Loucy (cell line): ENCODE data around the gene SLC25A12.

Experiments used
- H2AFZ ChIP-seq: fragments of 200-600 bp; sonication (generic); 2 replicates; pipeline ENCODE4 v1.6.0; 2016; ENCODE audit warnings: antibody characterized with exemption, mild to moderate bottlenecking, low read length, moderate library complexity
- H3F3A ChIP-seq: fragments of 200-600 bp; 2 replicates; pipeline ENCODE4 v1.6.0; 2016; ENCODE audit warnings: antibody characterized with exemption, low read depth, mild to moderate bottlenecking
- H3K27me3 ChIP-seq: fragments of 200-600 bp; sonication (generic); 2 replicates; pipeline ENCODE4 v1.6.1; 2014; ENCODE audit warnings: low read length, mild to moderate bottlenecking; ENCODE audit not compliant: insufficient read depth, poor library complexity, severe bottlenecking
- H3K36me3 ChIP-seq: fragments of 200-600 bp; sonication (generic); 2 replicates; pipeline ENCODE4 v1.6.1; 2016; ENCODE audit warnings: low read length; ENCODE audit not compliant: insufficient read depth
- H3K4me1 ChIP-seq: fragments of 200-600 bp; sonication (generic); 2 replicates; pipeline ENCODE4 v1.5.1; 2014; ENCODE audit warnings: low read length, mild to moderate bottlenecking; ENCODE audit not compliant: insufficient read depth, poor library complexity, severe bottlenecking
- H3K4me2 ChIP-seq: fragments of 200-600 bp; sonication (generic); 2 replicates; pipeline ENCODE4 v1.6.0; 2014; ENCODE audit warnings: antibody characterized with exemption, low read length, low read depth, mild to moderate bottlenecking; ENCODE audit not compliant: poor library complexity, severe bottlenecking
- H3K4me3 ChIP-seq: fragments of 200-600 bp; sonication (generic); 2 replicates; pipeline ENCODE4 v1.5.1; 2014; ENCODE audit warnings: low read length, mild to moderate bottlenecking, mixed read lengths; ENCODE audit not compliant: poor library complexity, severe bottlenecking
- H3K79me2 ChIP-seq: fragments of 200-600 bp; sonication (generic); 2 replicates; pipeline ENCODE4 v1.6.1; 2014; ENCODE audit warnings: low read length; ENCODE audit not compliant: insufficient read depth
- H3K9ac ChIP-seq: fragments of 200-600 bp; sonication (generic); 2 replicates; pipeline ENCODE4 v1.6.0; 2014; ENCODE audit warnings: mild to moderate bottlenecking, low read depth, low read length, moderate library complexity; ENCODE audit not compliant: poor library complexity, severe bottlenecking
- H3K9me2 ChIP-seq: fragments of 200-600 bp; sonication (generic); replicated peaks from 2 replicates; pipeline ENCODE4 v1.6.1; 2016; ENCODE audit warnings: low read depth, low read length, mixed read lengths
- H3K9me3 ChIP-seq: fragments of 200-600 bp; sonication (generic); 2 replicates; pipeline ENCODE4 v1.6.1; 2014; ENCODE audit warnings: mild to moderate bottlenecking, antibody characterized with exemption, low read length, low read depth; ENCODE audit not compliant: insufficient read depth
- H4K20me1 ChIP-seq: fragments of 200-600 bp; sonication (generic); 2 replicates; pipeline ENCODE4 v1.6.0; 2014; ENCODE audit warnings: antibody characterized with exemption, low read length, mild to moderate bottlenecking; ENCODE audit not compliant: insufficient read depth, poor library complexity, severe bottlenecking
- CTCF ChIP-seq: fragments of 200-600 bp; sonication (generic); conservative IDR thresholded peaks from 2 replicates; pipeline ENCODE4 v1.5.1; 2014; ENCODE audit warnings: mild to moderate bottlenecking, antibody characterized with exemption, low read length
- EZH2phosphoT487 ChIP-seq: fragments of 200-600 bp; IDR thresholded peaks from 2 replicates; pipeline ENCODE4 v1.6.1; 2018; ENCODE audit warnings: antibody characterized with exemption, mild to moderate bottlenecking, moderate library complexity, borderline replicate concordance

SLC25A12 gene

GRCh38 chr2:171878481-171878993, 15.5 kb downstream of the SLC25A12 start:
- Histone ChIP-seq H3K4me2 (no peak overlapping the region), H3K36me3 (peaks cover 11% of the 10 kb centered on the region; the same call in 1 of the 2 replicates), H3K79me2 (peaks cover 34% of the 10 kb centered on the region)

GRCh38 chr2:171874963-171875362, 19.1 kb downstream of the SLC25A12 start:
- Histone ChIP-seq H3K9me3 (no peaks in the 10 kb centered on the region), H3F3A (no peaks in the 10 kb centered on the region), H3K9me2 (no peaks in the 10 kb centered on the region), H3K4me1 (peaks cover 15% of the 10 kb centered on the region), H4K20me1 (peaks cover 3% of the 10 kb centered on the region), H3K27me3 (no peaks in the 10 kb centered on the region), H3K79me2 (peaks cover 34% of the 10 kb centered on the region), H2AFZ (no peak overlapping the region), H3K9ac (no peak overlapping the region), H3K4me2 (no peak overlapping the region), H3K36me3 (peaks cover 11% of the 10 kb centered on the region; the same call in 1 of the 2 replicates), H3K4me3 (no peak overlapping the region)
- TF ChIP-seq EZH2phosphoT487 (no peak), CTCF (no peak)

More at GRCh38 chr2:171878481-171878993, 15.5 kb downstream of the SLC25A12 start:
- Histone ChIP-seq H3K9me2 (no peaks in the 10 kb centered on the region), H3F3A (no peaks in the 10 kb centered on the region), H3K4me3 (no peak overlapping the region), H3K9me3 (no peaks in the 10 kb centered on the region), H3K27me3 (no peaks in the 10 kb centered on the region), H4K20me1 (peaks cover 3% of the 10 kb centered on the region), H2AFZ (no peak overlapping the region), H3K4me1 (peaks cover 15% of the 10 kb centered on the region), H3K9ac (no peak overlapping the region)
- no peak for TF ChIP-seq EZH2phosphoT487
- TF ChIP-seq CTCF, result no peak

GRCh38 chr2:171874517-171874916, 19.5 kb downstream of the SLC25A12 start:
- Histone ChIP-seq H3K9me2 (no peaks in the 10 kb centered on the region), H3K4me1 (peaks cover 15% of the 10 kb centered on the region), H3K9me3 (no peaks in the 10 kb centered on the region), H4K20me1 (peaks cover 3% of the 10 kb centered on the region), H3K36me3 (peaks cover 11% of the 10 kb centered on the region; the same call in 1 of the 2 replicates), H3K79me2 (peaks cover 33% of the 10 kb centered on the region), H3F3A (no peaks in the 10 kb centered on the region), H3K4me3 (no peak overlapping the region), H3K9ac (no peak overlapping the region), H2AFZ (no peak overlapping the region), H3K27me3 (no peaks in the 10 kb centered on the region), H3K4me2 (no peak overlapping the region)
- no peak for TF ChIP-seq CTCF
